Coronary artery (tissue), 2 donors: ENCODE results near the gene ZNF264.
A peak's percentile ranks its signal among the peaks of the same experiment; 100 is the strongest.
"Not testable (repeated sequence)": the region's sequence is repeated elsewhere in the genome, so short reads cannot be mapped to it uniquely, and the experiment has no call there.

ENCODE experiments used
- DNase-seq: peaks from one replicate; pipeline ENCODE4 v3.0.0-alpha.2; 2017; ENCODE audit warnings: low spot score
- H3K27ac ChIP-seq, 2 donors: fragments of 200-600 bp; sonication (generic); one replicate each; pipeline ENCODE4 v1.5.1; 2016 to 2019
- H3K4me3 ChIP-seq: fragments of 200-600 bp; sonication (generic); 2 replicates; pipeline ENCODE4 v1.5.1; 2016; ENCODE audit warnings: mild to moderate bottlenecking, moderate library complexity
- CTCF ChIP-seq: fragments of 200-600 bp; sonication (generic); IDR thresholded peaks from one replicate; pipeline ENCODE4 v1.5.1; 2019; ENCODE audit warnings: antibody characterized with exemption

The ZNF264 gene

DNA sequence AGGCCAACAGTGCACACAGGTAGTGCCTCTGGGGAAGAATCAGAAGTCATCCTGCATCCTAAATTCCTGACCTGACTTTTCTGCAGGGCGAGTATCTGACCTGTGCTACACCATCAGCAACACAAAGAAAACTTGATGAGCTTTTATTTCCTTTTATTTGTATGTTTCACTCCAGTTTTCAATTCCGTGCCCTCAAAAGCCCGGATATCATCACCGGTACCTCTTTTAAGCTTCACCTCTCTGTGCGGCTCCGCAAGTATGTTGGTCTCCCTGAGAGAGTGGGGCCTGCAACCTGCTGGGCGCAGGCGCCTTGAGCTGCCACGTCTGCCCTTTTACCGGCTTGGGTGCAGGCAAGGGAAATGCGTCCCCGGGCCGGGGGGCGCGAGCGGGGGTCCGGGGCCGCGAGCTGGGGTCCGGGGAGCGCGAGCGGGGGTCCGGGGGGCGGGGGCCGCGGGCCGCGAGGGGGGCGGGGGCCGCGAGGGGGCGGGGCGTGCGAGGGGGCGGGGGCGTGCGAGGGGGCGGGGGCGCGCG, 19.7 kb upstream of the ZNF264 start:
- Histone ChIP-seq H3K4me3 (peak overlapping the region; percentile 69), H3K27ac (peak overlapping the region; percentile 20 to 80)
- peak; percentile 78 for DNase-seq
- no peak for TF ChIP-seq CTCF

DNA sequence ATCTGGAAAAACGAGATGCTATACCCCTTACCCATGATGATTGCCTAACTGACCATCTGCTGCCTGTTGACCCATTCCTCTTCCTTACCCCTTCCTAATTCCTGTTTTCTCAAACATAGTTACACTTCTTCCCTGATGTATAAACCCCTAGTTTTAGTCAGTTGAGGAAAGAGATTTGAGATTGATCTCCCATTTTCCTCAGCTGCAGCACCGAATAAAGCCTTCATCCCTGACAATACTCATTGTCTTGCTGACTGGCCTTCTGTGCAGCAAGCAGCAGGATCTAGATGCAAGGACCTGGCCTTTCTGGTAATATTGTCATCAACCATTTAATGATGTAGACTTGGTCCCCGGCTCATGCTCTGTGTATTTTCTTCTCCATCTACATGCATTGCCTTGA, 999 bp upstream of the ZNF264 start:
- no peak overlapping the region for H3K27ac ChIP-seq
- TF ChIP-seq CTCF, result no peak
- DNase-seq, result no peak
- no peak overlapping the region for H3K4me3 ChIP-seq

DNA sequence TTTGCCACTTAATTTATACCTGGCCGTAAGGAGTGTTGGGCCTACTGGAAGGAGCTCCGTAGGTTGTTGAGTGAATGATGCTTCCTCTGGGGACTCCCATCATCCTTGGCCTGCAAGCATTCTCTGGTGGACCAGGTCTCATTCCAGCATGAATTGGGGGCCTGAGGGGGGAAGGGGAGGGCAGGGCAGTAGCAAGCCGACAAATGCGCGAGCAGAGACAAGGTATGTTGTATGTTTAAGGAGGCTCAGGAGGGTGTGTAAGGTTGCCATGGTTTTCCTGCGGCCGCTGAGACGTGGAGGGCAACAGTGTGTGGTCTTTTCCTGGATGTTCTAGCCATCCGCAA, 749 bp downstream of the ZNF264 start:
- TF ChIP-seq CTCF, result no peak
- peak overlapping the region; percentile 87 for H3K4me3 ChIP-seq
- H3K27ac ChIP-seq, result peak overlapping the region; percentile 78 to 86
- DNase-seq, result no peak

DNA sequence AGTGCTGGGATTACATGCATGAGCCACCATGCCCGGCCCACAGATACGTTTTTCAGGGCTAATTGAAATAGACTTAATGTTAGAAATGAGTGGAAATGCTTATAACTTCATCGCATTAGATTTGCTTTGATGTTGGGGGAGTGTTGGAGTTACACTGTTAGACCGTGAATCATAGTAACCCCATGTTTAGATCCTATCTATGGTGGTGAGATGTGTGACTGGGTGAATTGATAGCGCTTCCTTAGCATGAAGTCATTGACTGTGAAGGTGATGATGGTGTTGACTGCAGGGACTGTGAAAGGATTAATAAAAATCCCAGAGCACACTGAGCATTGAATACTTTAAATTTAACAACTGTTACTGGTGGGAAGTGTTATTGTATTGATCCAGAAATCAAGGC, 1.7 kb downstream of the ZNF264 start:
- no peak for DNase-seq
- TF ChIP-seq CTCF, result no peak
- Histone ChIP-seq H3K27ac (no peak overlapping the region), H3K4me3 (peak overlapping the region; percentile 87)

DNA sequence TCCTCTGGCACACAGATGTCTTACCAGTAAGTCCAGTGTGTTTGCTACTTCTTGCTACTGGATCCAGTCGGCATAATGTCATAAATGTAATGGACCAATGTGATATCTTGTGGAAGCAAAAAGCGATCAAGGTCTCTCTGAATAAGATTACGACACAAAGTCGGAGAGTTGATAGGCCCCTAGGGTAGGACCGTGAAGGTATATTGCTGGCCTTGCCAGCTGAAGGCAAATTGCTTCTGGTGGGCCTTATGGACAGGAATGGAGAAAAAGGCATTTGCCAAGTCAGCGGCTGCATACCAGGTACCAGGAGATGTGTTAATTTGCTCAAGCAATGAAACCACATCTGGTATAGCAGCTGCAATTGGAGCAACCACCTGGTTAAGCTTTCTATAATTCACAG, 6.6 kb downstream of the ZNF264 start:
- H3K4me3 ChIP-seq, H3K27ac ChIP-seq, DNase-seq: not testable (repeated sequence)

DNA sequence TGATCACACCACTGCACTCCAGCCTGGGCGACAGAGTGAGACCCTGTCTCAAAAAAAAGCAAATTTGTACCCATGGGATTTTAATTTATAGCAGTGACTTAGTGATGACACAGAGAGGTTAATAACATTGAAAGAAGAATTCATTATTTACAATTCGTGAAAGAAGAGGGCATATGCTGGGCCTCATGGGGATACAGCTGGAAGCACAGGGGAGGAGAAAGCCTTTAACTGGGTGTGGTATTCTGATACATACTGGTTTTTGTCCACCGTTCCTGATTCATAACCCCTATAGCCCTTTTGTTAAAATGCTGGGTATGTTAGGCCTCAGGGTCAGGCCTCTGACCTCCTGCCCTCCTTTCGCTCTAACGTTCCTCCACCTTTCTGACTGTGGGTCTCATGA, 10.9 kb downstream of the ZNF264 start:
- no peak for DNase-seq
- no peak for TF ChIP-seq CTCF
- Histone ChIP-seq H3K27ac (no peak overlapping the region), H3K4me3 (no peak overlapping the region)

DNA sequence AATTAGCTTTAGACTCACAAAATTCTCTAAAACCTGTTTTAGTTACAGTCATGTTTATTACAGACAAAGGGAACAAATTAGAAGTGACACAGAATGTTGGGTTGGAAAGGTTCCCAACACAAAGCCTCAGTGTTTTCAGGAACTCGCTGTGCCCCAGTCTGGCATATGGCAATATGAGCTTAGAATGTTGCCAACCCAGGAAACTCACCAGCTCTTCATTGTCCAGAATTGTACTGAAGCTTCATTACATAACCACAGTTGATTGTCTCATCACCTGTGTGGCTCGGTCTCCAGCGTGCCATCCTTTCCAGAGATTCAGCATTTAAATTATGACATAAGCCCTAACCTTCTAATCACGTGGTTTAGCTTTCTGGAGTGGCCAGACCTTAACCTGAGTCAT, 19.1 kb downstream of the ZNF264 start:
- TF ChIP-seq CTCF, result no peak
- H3K27ac ChIP-seq, result no peak overlapping the region
- DNase-seq, result peak; percentile 4
- no peak overlapping the region for H3K4me3 ChIP-seq

DNA sequence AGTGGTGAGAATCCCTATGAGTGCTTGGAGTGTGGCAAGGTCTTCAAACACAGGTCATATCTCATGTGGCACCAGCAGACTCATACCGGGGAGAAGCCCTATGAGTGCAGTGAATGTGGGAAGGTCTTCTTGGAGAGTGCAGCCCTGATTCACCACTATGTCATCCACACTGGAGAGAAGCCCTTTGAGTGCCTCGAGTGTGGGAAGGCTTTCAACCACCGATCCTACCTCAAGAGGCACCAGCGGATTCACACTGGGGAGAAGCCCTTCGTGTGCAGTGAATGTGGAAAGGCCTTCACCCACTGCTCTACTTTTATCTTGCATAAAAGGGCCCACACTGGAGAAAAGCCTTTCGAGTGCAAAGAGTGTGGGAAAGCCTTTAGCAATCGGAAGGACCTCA, 20.8 kb downstream of the ZNF264 start:
- DNase-seq, result peak; percentile 29
- Histone ChIP-seq H3K4me3 (no peak overlapping the region), H3K27ac (no peak overlapping the region)
- no peak for TF ChIP-seq CTCF
